22Rv1 (cell line): ENCODE measurements around the gene NMBR.

Experiments
- ZFX ChIP-seq: fragments of 450-650 bp; IDR thresholded peaks from 2 replicates; pipeline ENCODE4 v1.6.1; 2017; ENCODE audit warnings: antibody characterized with exemption, borderline replicate concordance
- TF ChIP-seq, protein P1 (sequence below): fragments of 450-650 bp; IDR thresholded peaks from 2 replicates; pipeline ENCODE4 v1.5.1; 2017; ENCODE audit warnings: mild to moderate bottlenecking

- TF ChIP-seq, protein P1, sequence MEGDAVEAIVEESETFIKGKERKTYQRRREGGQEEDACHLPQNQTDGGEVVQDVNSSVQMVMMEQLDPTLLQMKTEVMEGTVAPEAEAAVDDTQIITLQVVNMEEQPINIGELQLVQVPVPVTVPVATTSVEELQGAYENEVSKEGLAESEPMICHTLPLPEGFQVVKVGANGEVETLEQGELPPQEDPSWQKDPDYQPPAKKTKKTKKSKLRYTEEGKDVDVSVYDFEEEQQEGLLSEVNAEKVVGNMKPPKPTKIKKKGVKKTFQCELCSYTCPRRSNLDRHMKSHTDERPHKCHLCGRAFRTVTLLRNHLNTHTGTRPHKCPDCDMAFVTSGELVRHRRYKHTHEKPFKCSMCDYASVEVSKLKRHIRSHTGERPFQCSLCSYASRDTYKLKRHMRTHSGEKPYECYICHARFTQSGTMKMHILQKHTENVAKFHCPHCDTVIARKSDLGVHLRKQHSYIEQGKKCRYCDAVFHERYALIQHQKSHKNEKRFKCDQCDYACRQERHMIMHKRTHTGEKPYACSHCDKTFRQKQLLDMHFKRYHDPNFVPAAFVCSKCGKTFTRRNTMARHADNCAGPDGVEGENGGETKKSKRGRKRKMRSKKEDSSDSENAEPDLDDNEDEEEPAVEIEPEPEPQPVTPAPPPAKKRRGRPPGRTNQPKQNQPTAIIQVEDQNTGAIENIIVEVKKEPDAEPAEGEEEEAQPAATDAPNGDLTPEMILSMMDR, result no peak
- no peak for TF ChIP-seq ZFX
Observed at GRCh38 chr6:142027074-142027473, 119.8 kb downstream of the NMBR start.
